Cardiac muscle cell (in vitro differentiated cells and primary cell): Measurements from ENCODE around the gene METTL14. TPM values are rescaled to one million over a fixed set of nuclear protein-coding genes. Genes with fewer than 3 reads are reported as not detected.

Source experiments
- DNase-seq, 2 donors: peaks; one replicate each; pipeline versions ENCODE4 v3.0.0 to v3.0.0-alpha.2; 2010 to 2017; ENCODE audit warnings: low read depth in 1 of 2, low spot score in 1 of 2
- H3K27ac ChIP-seq: fragments of 200-600 bp; sonication (generic); 2 replicates; pipeline ENCODE4 v1.5.1; 2016
- H3K27me3 ChIP-seq: fragments of 200-600 bp; sonication (generic); 2 replicates; pipeline ENCODE4 v1.6.0; 2016; ENCODE audit warnings: control low read depth
- H3K36me3 ChIP-seq: fragments of 200-600 bp; sonication (generic); 2 replicates; pipeline ENCODE4 v1.5.1; 2016; ENCODE audit warnings: control low read depth
- H3K4me1 ChIP-seq: fragments of 200-600 bp; sonication (generic); 2 replicates; pipeline ENCODE4 v1.8.1; 2017; ENCODE audit warnings: low read depth, mild to moderate bottlenecking, mixed run types
- H3K4me3 ChIP-seq: fragments of 200-600 bp; sonication (generic); 2 replicates; pipeline ENCODE4 v1.5.1; 2016; ENCODE audit warnings: mild to moderate bottlenecking
- H3K9me3 ChIP-seq: fragments of 200-600 bp; sonication (generic); 2 replicates; pipeline ENCODE4 v1.5.1; 2017; ENCODE audit warnings: low read depth, mild to moderate bottlenecking, control low read depth
- polyA plus RNA-seq: library from polyadenylated mRNA; unstranded; fragments of >200 nt; fragmentation: Nextera tagmentation; extraction: Ambion mirVana; gene quantifications from 2 replicates; pipeline ENCODE4 v1.2.1, GENCODE V29; 2016
- total RNA-seq: library from RNA; depleted of rRNA; stranded (reverse); fragments of >200 nt; gene quantifications from 2 replicates; pipeline ENCODE4 v1.2.3, GENCODE V29; 2016
- TF ChIP-seq, protein P1 (sequence below): IDR thresholded peaks from 2 replicates; pipeline ENCODE4 v1.5.1; 2012; ENCODE audit warnings: low read depth, mild to moderate bottlenecking, low read length

Gene METTL14
- total and polyA plus RNA-seq, 2 experiments from 2014 or later: 15.3 to 37.1 TPM

- TF ChIP-seq, protein P1, sequence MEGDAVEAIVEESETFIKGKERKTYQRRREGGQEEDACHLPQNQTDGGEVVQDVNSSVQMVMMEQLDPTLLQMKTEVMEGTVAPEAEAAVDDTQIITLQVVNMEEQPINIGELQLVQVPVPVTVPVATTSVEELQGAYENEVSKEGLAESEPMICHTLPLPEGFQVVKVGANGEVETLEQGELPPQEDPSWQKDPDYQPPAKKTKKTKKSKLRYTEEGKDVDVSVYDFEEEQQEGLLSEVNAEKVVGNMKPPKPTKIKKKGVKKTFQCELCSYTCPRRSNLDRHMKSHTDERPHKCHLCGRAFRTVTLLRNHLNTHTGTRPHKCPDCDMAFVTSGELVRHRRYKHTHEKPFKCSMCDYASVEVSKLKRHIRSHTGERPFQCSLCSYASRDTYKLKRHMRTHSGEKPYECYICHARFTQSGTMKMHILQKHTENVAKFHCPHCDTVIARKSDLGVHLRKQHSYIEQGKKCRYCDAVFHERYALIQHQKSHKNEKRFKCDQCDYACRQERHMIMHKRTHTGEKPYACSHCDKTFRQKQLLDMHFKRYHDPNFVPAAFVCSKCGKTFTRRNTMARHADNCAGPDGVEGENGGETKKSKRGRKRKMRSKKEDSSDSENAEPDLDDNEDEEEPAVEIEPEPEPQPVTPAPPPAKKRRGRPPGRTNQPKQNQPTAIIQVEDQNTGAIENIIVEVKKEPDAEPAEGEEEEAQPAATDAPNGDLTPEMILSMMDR: no peak
Measured at GRCh38 chr4:118716304-118716703, 31.1 kb downstream of the METTL14 start.

GRCh38 chr4:118718511-118719170 is 33.4 kb downstream of the METTL14 start:
- DNase-seq: no peak
- H3K9me3 ChIP-seq: no peaks in the 10 kb centered on the region
- no peaks in the 10 kb centered on the region for H3K4me1 ChIP-seq
- no peaks in the 10 kb centered on the region for H3K27me3 ChIP-seq
- TF ChIP-seq, protein P1: no peak
- peaks cover 15% of the 10 kb centered on the region for H3K36me3 ChIP-seq
- H3K27ac ChIP-seq: no peak overlapping the region
- no peak overlapping the region for H3K4me3 ChIP-seq

More at GRCh38 chr4:118716304-118716703, 31.1 kb downstream of the METTL14 start:
- no peak for DNase-seq
- Histone ChIP-seq H3K4me1 (no peaks in the 10 kb centered on the region), H3K4me3 (no peak overlapping the region), H3K9me3 (no peaks in the 10 kb centered on the region), H3K36me3 (peaks cover 2% of the 10 kb centered on the region), H3K27me3 (no peaks in the 10 kb centered on the region), H3K27ac (no peak overlapping the region)

- H3K27me3 ChIP-seq: no peaks in the 10 kb centered on the region
- H3K4me1 ChIP-seq: no peaks in the 10 kb centered on the region
- H3K9me3 ChIP-seq: no peaks in the 10 kb centered on the region
- H3K4me3 ChIP-seq: no peak overlapping the region
- TF ChIP-seq, protein P1: no peak
- no peak overlapping the region for H3K27ac ChIP-seq
- no peak for DNase-seq
- H3K36me3 ChIP-seq: peaks cover 22% of the 10 kb centered on the region
Measured at GRCh38 chr4:118721752-118722151, 36.6 kb downstream of the METTL14 start.

- TF ChIP-seq, protein P1: no peak
- no peak overlapping the region for H3K4me3 ChIP-seq
- H3K4me1 ChIP-seq: no peaks in the 10 kb centered on the region
- H3K27ac ChIP-seq: no peak overlapping the region
- H3K9me3 ChIP-seq: no peaks in the 10 kb centered on the region
- H3K36me3 ChIP-seq: peaks cover 37% of the 10 kb centered on the region
- no peaks in the 10 kb centered on the region for H3K27me3 ChIP-seq
- no peak for DNase-seq
Measured at GRCh38 chr4:118723369-118723768, 38.2 kb downstream of the METTL14 start.

DNA sequence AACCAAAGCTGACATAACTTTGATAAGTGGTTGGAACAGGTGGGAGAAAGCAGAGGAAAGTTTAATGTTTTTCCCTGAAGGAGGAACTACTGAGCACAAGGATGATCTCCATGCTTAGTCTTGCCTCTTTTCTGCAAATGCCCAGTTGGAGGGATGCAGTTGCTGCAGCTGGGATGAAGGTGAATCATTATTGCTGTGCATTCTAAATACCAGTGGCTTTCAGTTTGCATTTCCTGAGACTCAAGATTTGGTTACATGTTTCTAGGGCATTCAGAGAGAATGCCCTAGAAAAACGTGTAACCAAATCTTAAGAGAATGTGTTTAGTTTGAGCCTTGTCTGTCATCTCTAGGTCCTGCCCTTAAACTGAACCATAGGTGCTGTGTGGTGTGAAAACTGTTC is 42.2 kb downstream of the METTL14 start:
- H3K27me3 ChIP-seq: no peaks in the 10 kb centered on the region
- no peak overlapping the region for H3K27ac ChIP-seq
- no peak overlapping the region for H3K4me3 ChIP-seq
- no peaks in the 10 kb centered on the region for H3K4me1 ChIP-seq
- H3K36me3 ChIP-seq: peaks cover 55% of the 10 kb centered on the region
- TF ChIP-seq, protein P1: no peak
- no peak for DNase-seq
- H3K9me3 ChIP-seq: no peaks in the 10 kb centered on the region
